ENCODE measurements around the gene UBXN6. TPM values are rescaled to one million over a fixed set of nuclear protein-coding genes. Genes with fewer than 3 reads are reported as not detected.

The UBXN6 gene
- total and polyA plus RNA-seq, 12 donors: 90.6 to 131 (median 106) TPM

GRCh38 chr19:4472174-4472974, 14.8 kb upstream of the UBXN6 start, which contains the start of gene HDGFL2:
Gene HDGFL2 (plus strand): TSS chr19:4472297. CDS start chr19:4472351, 54 bp downstream.
- TF ChIP-seq CTCF (IDR thresholded peaks at IDR 0.05): no peak
- 0 to 1% methylated on average over 53 to 71 of the region's 71 CpGs for WGBS, 2 donors
- intact Hi-C loops (cut with DNase I): no loop called here
- Histone ChIP-seq H3K4me1 (peaks cover 8 to 31% (median 25%) of the 10 kb centered on the region in 9 donors), H3K36me3 (peaks cover 0 to 25% (median 15%) of the 10 kb centered on the region in 9 donors), H3K4me3 (peak within 1 kb of the TSS; percentile 84 to 100 (median 94)), H3K27me3 (no peaks in the 10 kb centered on the region), H3K9me3 (no peaks in the 10 kb centered on the region), H3K27ac (peak within 1 kb of the TSS; percentile 11 to 93 (median 87))
- DNase-seq (peak in 1 of 2 donors; percentile 98), ATAC-seq (peak in 1 of 8 donors; percentile 0)

DNA sequence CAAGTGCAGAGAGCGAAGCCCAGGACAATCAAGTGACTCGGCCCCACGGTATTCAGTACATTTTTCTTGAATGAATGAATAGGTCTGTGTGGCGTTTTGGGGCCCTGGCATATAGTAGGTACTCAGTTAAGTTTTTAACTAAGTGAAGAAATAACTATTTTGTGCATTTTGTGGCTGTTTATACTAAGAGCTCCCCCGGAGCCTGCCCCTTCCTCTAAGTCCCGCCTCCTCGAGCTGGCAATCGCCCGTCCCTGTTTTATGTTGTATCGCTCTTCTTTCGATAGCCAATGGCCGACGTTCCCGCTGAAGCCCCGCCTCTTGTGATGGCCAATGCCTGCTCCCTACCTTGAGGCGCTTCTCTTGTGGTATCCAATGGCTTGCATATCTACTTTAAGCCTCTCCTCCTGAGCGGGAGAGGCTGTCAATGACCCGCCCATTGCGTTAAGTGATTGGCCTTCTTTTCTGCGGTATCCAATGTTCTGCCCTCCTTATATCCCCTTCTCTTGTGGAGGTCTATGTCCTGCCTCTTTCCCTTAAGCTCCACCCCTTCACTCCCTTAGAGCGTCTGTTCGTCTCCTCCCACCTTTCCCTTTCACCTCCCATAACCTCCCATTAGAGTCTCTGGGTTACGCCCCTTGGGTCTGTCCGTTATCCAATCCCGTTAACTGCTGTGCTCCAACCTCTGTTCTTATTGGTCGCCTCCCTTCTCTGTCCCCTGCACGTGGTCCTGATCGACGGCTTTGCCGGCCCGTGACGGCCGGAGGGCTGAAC, 14.0 kb upstream of the UBXN6 start:
- WGBS, 2 donors: 0 to 1% methylated on average over 33 of the region's 33 CpGs

GRCh38 chr19:4467835-4468234, 10.2 kb upstream of the UBXN6 start:
- no peak overlapping the region for H3K4me3 ChIP-seq
- 73 to 93% methylated on average over 3 of the region's 3 CpGs for WGBS, 2 donors
- no peak overlapping the region for H3K27ac ChIP-seq
- H3K36me3 ChIP-seq: no peaks in the 10 kb centered on the region
- DNase-seq (no peak), ATAC-seq (no peak)
- intact Hi-C loops (cut with DNase I): no loop called here
- no peaks in the 10 kb centered on the region for H3K9me3 ChIP-seq
- no peak for TF ChIP-seq CTCF (IDR thresholded peaks at IDR 0.05)
- no peaks in the 10 kb centered on the region for H3K27me3 ChIP-seq
- H3K4me1 ChIP-seq: peaks cover 0 to 11% (median 5%) of the 10 kb centered on the region in 9 donors

More for the DNA sequence above, 14.0 kb upstream of the UBXN6 start:
- Histone ChIP-seq H3K4me3 (peak overlapping the region; percentile 23 to 100 (median 94)), H3K27me3 (no peaks in the 10 kb centered on the region), H3K4me1 (peaks cover 8 to 31% (median 25%) of the 10 kb centered on the region in 9 donors), H3K27ac (peak overlapping the region; percentile 11 to 93 (median 87)), H3K36me3 (peaks cover 0 to 17% (median 8%) of the 10 kb centered on the region in 9 donors), H3K9me3 (no peaks in the 10 kb centered on the region)
- no peak for TF ChIP-seq CTCF (IDR thresholded peaks at IDR 0.05)
- DNase-seq (peak; percentile 96 to 99), ATAC-seq (peak; percentile 95 to 97 (median 96))
- intact Hi-C loops (cut with DNase I): loop anchor here in 1 of 10 donors (1.0 kb wide), 2 partner anchors 14 to 71 kb away; partner anchors contain the start of genes SH3GL1 and UBXN6

Data from heart right ventricle (tissue), 16 donors.